Astrocyte (in vitro differentiated cells and primary cell): ENCODE results near the gene PCDHB11.
"Not testable (repeated sequence)": the region's sequence is repeated elsewhere in the genome, so short reads cannot be mapped to it uniquely, and the experiment has no call there.

ENCODE experiments used
- CTCF ChIP-seq: IDR thresholded peaks from 2 replicates; pipeline ENCODE4 v1.5.1; 2011; ENCODE audit warnings: low read depth, mild to moderate bottlenecking, inconsistent platforms, low read length, moderate library complexity; ENCODE audit not compliant: insufficient read depth
- EZH2 ChIP-seq: IDR thresholded peaks from 2 replicates; pipeline ENCODE4 v1.6.1; 2012; ENCODE audit warnings: mild to moderate bottlenecking, low read length, inconsistent platforms; ENCODE audit not compliant: insufficient read depth

GRCh38 chr5:141246971-141247370 lies 47.5 kb downstream of the PCDHB11 start:
- not testable (repeated sequence) for TF ChIP-seq CTCF, EZH2
